Nephron progenitor cell (in vitro differentiated cells): Measurements from ENCODE around the gene BHLHE23.

Experiments used
- DNase-seq: peaks from one replicate; pipeline ENCODE4 v3.0.0; 2021
- H3K27ac Mint-ChIP-seq: 2 replicates; pipeline ENCODE4 v1.8.0; 2021; ENCODE audit warnings: mild to moderate bottlenecking, moderate library complexity, mixed read lengths
- H3K27me3 Mint-ChIP-seq: 2 replicates; pipeline ENCODE4 v1.8.0; 2021; ENCODE audit warnings: mild to moderate bottlenecking, low read depth, mixed read lengths; ENCODE audit not compliant: poor library complexity
- H3K36me3 Mint-ChIP-seq: 2 replicates; pipeline ENCODE4 v1.8.0; 2021; ENCODE audit warnings: low read depth, mixed read lengths
- H3K4me1 Mint-ChIP-seq: 2 replicates; pipeline ENCODE4 v1.8.0; 2021; ENCODE audit warnings: mixed read lengths
- H3K4me3 Mint-ChIP-seq: 2 replicates; pipeline ENCODE4 v1.8.0; 2021; ENCODE audit warnings: mild to moderate bottlenecking, moderate library complexity, mixed read lengths
- H3K9me3 Mint-ChIP-seq: 2 replicates; pipeline ENCODE4 v1.8.0; 2021; ENCODE audit warnings: mild to moderate bottlenecking, moderate library complexity, mixed read lengths
- CTCF ChIP-seq: fragments of 200-600 bp; sonication (generic); IDR thresholded peaks from 2 replicates; pipeline ENCODE4 v1.5.0; 2021; ENCODE audit warnings: antibody characterized with exemption

The BHLHE23 gene

GRCh38 chr20:63045401-63045800, 38.6 kb upstream of the BHLHE23 start:
- Mint-ChIP-seq H3K9me3 (peaks cover 22% of the 10 kb centered on the region), H3K27me3 (peaks cover 76% of the 10 kb centered on the region), H3K4me3 (no peak overlapping the region), H3K4me1 (no peaks in the 10 kb centered on the region), H3K36me3 (no peaks in the 10 kb centered on the region), H3K27ac (no peak overlapping the region)
- TF ChIP-seq CTCF, result no peak
- no peak for DNase-seq

GRCh38 chr20:63044605-63045004, 37.8 kb upstream of the BHLHE23 start:
- no peak for DNase-seq
- Mint-ChIP-seq H3K4me1 (no peaks in the 10 kb centered on the region), H3K4me3 (no peak overlapping the region), H3K9me3 (peaks cover 30% of the 10 kb centered on the region), H3K36me3 (no peaks in the 10 kb centered on the region), H3K27me3 (peaks cover 77% of the 10 kb centered on the region), H3K27ac (no peak overlapping the region)
- TF ChIP-seq CTCF, result no peak

GRCh38 chr20:63044204-63044600, 37.4 kb upstream of the BHLHE23 start:
- TF ChIP-seq CTCF, result no peak
- Mint-ChIP-seq H3K4me1 (no peaks in the 10 kb centered on the region), H3K9me3 (peaks cover 32% of the 10 kb centered on the region), H3K4me3 (no peak overlapping the region), H3K27me3 (peaks cover 81% of the 10 kb centered on the region), H3K36me3 (no peaks in the 10 kb centered on the region), H3K27ac (no peak overlapping the region)
- DNase-seq, result no peak

- H3K36me3 Mint-ChIP-seq, result no peaks in the 10 kb centered on the region
- H3K4me3 Mint-ChIP-seq, result no peak overlapping the region
- no peak overlapping the region for H3K27ac Mint-ChIP-seq
- no peaks in the 10 kb centered on the region for H3K4me1 Mint-ChIP-seq
- no peak for DNase-seq
- peaks cover 31% of the 10 kb centered on the region for H3K9me3 Mint-ChIP-seq
- peaks cover 88% of the 10 kb centered on the region for H3K27me3 Mint-ChIP-seq
- no peak for TF ChIP-seq CTCF
Observed at GRCh38 chr20:63043348-63044203, 36.8 kb upstream of the BHLHE23 start.

GRCh38 chr20:63042448-63043071, 35.8 kb upstream of the BHLHE23 start:
- TF ChIP-seq CTCF, result no peak
- Mint-ChIP-seq H3K36me3 (no peaks in the 10 kb centered on the region), H3K4me3 (no peak overlapping the region), H3K27me3 (peaks cover 87% of the 10 kb centered on the region), H3K9me3 (peaks cover 30% of the 10 kb centered on the region), H3K27ac (no peak overlapping the region), H3K4me1 (no peaks in the 10 kb centered on the region)
- DNase-seq, result no peak
